Endothelial cell of umbilical vein (primary cell): ENCODE measurements around the gene CIC. TPM values are rescaled to one million over a fixed set of nuclear protein-coding genes. Genes with fewer than 3 reads are reported as not detected.
A peak's percentile ranks its signal among the peaks of the same experiment; 100 is the strongest.

Experiments
- BruUV-seq: library from RNA; stranded (reverse); fragments of 400-500 nt; replicated peaks from 2 replicates; lab custom pipeline; 2021; lab: Mats Ljungman, UMichigan
- CTCF ChIA-PET: fragments of 300-600, 350-600 bp; sonication (Branson Sonifier 250); formaldehyde crosslinking; loops from one replicate; lab custom pipeline; 2021; ENCODE audit warnings: antibody characterized with exemption, inconsistent platforms; lab: Charles Lee
- POLR2A ChIA-PET: fragments of 300-600, 350-600 bp; sonication (Branson Sonifier 250); formaldehyde crosslinking; loops from one replicate; lab custom pipeline; 2021; ENCODE audit warnings: antibody characterized with exemption, inconsistent platforms; lab: Charles Lee
- DNase-seq: peaks from one replicate; pipeline ENCODE4 v3.0.0-alpha.2; 2011; ENCODE audit warnings: low read depth, low spot score
- FAIRE-seq: peaks from 2 replicates; lab custom pipeline; 2011; peaks lifted over from hg19 to GRCh38; lab: Jason Lieb, UNC
- H2AFZ ChIP-seq: 2 replicates; pipeline ENCODE4 v1.6.0; 2012; ENCODE audit warnings: low read depth, low read length, control low read depth, inconsistent platforms
- H3K27ac ChIP-seq: 2 replicates; pipeline ENCODE4 v1.5.1; 2011; ENCODE audit warnings: low read depth, mild to moderate bottlenecking, control low read depth, low read length, moderate library complexity; ENCODE audit not compliant: insufficient read depth
- H3K27me3 ChIP-seq, 2 experiments: 2 replicates each; pipeline versions ENCODE4 v1.6.0 to v1.6.1; 2011; ENCODE audit warnings: low read length in 2 of 2, mixed read lengths in 1 of 2; ENCODE audit not compliant: control insufficient read depth in 2 of 2, insufficient read depth in 2 of 2
- H3K36me3 ChIP-seq, 2 experiments: 2 replicates in 1 of 2; 3 replicates in 1 of 2; pipeline ENCODE4 v1.5.1; 2011; ENCODE audit warnings: low read length in 2 of 2, mild to moderate bottlenecking in 1 of 2, moderate library complexity in 1 of 2; ENCODE audit not compliant: control insufficient read depth in 2 of 2, insufficient read depth in 2 of 2; ENCODE audit errors: extremely low read depth in 1 of 2
- H3K4me1 ChIP-seq: 3 replicates; pipeline ENCODE4 v1.5.1; 2011; ENCODE audit warnings: mild to moderate bottlenecking, low read length; ENCODE audit not compliant: control insufficient read depth, insufficient read depth; ENCODE audit errors: extremely low read depth
- H3K4me2 ChIP-seq: 2 replicates; pipeline ENCODE4 v1.6.1; 2011; ENCODE audit warnings: low read length, control low read depth, mixed read lengths; ENCODE audit not compliant: insufficient read depth
- H3K4me3 ChIP-seq, 3 experiments: fragments of 200-600 bp in 1 of 3; sonication (generic), shearing (Covaris generic) in 1 of 3; replicated peaks in 1 of 3; 2 replicates each; pipeline ENCODE4 v1.5.1; 2011 to 2016; ENCODE audit warnings: control low read depth in 3 of 3, low read length in 3 of 3, mild to moderate bottlenecking in 2 of 3, inconsistent platforms in 1 of 3, low read depth in 1 of 3, moderate library complexity in 1 of 3; ENCODE audit not compliant: insufficient read depth in 1 of 3
- H3K79me2 ChIP-seq: 2 replicates; pipeline ENCODE4 v1.6.0; 2012; ENCODE audit warnings: low read length, inconsistent platforms; ENCODE audit not compliant: control insufficient read depth, insufficient read depth
- H3K9ac ChIP-seq: replicated peaks from 2 replicates; pipeline ENCODE3; 2011; ENCODE audit warnings: low read length, control low read depth; ENCODE audit not compliant: insufficient read depth; ENCODE audit errors: extremely low read depth
- H3K9me1 ChIP-seq: replicated peaks from 3 replicates; pipeline ENCODE4 v1.6.0; 2011; ENCODE audit warnings: mild to moderate bottlenecking, low read length; ENCODE audit not compliant: control insufficient read depth, insufficient read depth; ENCODE audit errors: extremely low read depth
- H3K9me3 ChIP-seq: replicated peaks from 2 replicates; pipeline ENCODE4 v1.5.1; 2012; ENCODE audit warnings: low read length, inconsistent platforms; ENCODE audit not compliant: control insufficient read depth, insufficient read depth
- H4K20me1 ChIP-seq: replicated peaks from 2 replicates; pipeline ENCODE3; 2011; ENCODE audit warnings: mild to moderate bottlenecking, low read length; ENCODE audit not compliant: control insufficient read depth, insufficient read depth; ENCODE audit errors: extremely low read depth
- EZH2 ChIP-seq: IDR thresholded peaks from 2 replicates; pipeline ENCODE4 v1.6.1; 2012; ENCODE audit warnings: borderline replicate concordance, low read depth, mild to moderate bottlenecking, moderate library complexity, low read length, inconsistent platforms; ENCODE audit not compliant: severe bottlenecking
- FOS ChIP-seq: IDR thresholded peaks from 2 replicates; pipeline ENCODE4 v1.6.1; 2011; ENCODE audit warnings: mild to moderate bottlenecking, low read length, moderate library complexity, borderline replicate concordance; ENCODE audit not compliant: insufficient read depth
- GATA2 ChIP-seq: IDR thresholded peaks from 2 replicates; pipeline ENCODE4 v1.7.0; 2011; ENCODE audit warnings: low read depth, mild to moderate bottlenecking, moderate library complexity, mixed read lengths, low read length; ENCODE audit not compliant: insufficient read length, insufficient read depth
- JUN ChIP-seq: IDR thresholded peaks from 2 replicates; pipeline ENCODE4 v1.6.1; 2011; ENCODE audit warnings: borderline replicate concordance, low read depth; ENCODE audit not compliant: insufficient read length, insufficient read depth
- MAX ChIP-seq: IDR thresholded peaks from 2 replicates; pipeline ENCODE4 v1.6.1; 2011; ENCODE audit not compliant: insufficient read depth, insufficient read length
- MYC ChIP-seq: IDR thresholded peaks from one replicate; pipeline ENCODE4 v1.6.1; 2011; ENCODE audit warnings: mild to moderate bottlenecking, low read depth, low read length
- POLR2A ChIP-seq: IDR thresholded peaks from 2 replicates; pipeline ENCODE4 v1.6.1; 2012; ENCODE audit warnings: low read depth, mild to moderate bottlenecking, control low read depth, low read length
- POLR2AphosphoS5 ChIP-seq: IDR thresholded peaks from 2 replicates; pipeline ENCODE4 v1.6.1; 2012; ENCODE audit warnings: low read depth, mild to moderate bottlenecking, control low read depth, low read length, moderate library complexity; ENCODE audit not compliant: insufficient read depth
- dilution Hi-C: fragments of 300-500 bp; cut with MboI; formaldehyde crosslinking; loops from one replicate; pipeline ENCODE4 v1.15.0; 2019; ENCODE audit warnings: low sequenced_read_pairs; ENCODE audit not compliant: extremely low pct_ligation_motif_present
- intact Hi-C: fragments of 100-400 bp; cut with micrococcal nuclease; formaldehyde crosslinking; loops from one replicate; pipeline ENCODE4 v1.10.0; 2022
- polyA plus RNA-seq, 4 experiments: library from polyadenylated mRNA; depleted of rRNA in 3 of 4; stranded (reverse) in 3 of 4; unstranded in 1 of 4; fragments of >200 nt; gene quantifications; 2 replicates each; pipeline versions ENCODE4 v1.2.1 to v1.2.3, GENCODE V29; 2011 to 2012; ENCODE audit warnings: missing spikeins in 1 of 4
- total RNA-seq: library from RNA; stranded (reverse); gene quantifications from 2 replicates; pipeline ENCODE4 v1.2.3, GENCODE V29; 2021
- TF ChIP-seq, protein P1 (sequence below), 2 donors: IDR thresholded peaks; 1 replicate in 1 of 2; 2 replicates in 1 of 2; pipeline ENCODE4 v1.5.1; 2011; ENCODE audit warnings: low read length in 2 of 2, mild to moderate bottlenecking in 2 of 2, moderate library complexity in 2 of 2, control low read depth in 1 of 2, inconsistent platforms in 1 of 2, low read depth in 1 of 2; ENCODE audit not compliant: insufficient read depth in 1 of 2; ENCODE audit errors: extremely low read depth in 1 of 2

The CIC gene
- total and polyA plus RNA-seq, 2 donors (not counting 3 experiments of a cell fraction or from before 2014, with no cell fraction given) = 18.4 to 86.0 TPM

GRCh38 chr19:42279155-42279901 lies 10.3 kb downstream of the CIC start:
- H3K4me3 ChIP-seq = peak overlapping the region in 2 of 3 experiments; percentile 61 to 74
- H3K9me3 ChIP-seq = no peaks in the 10 kb centered on the region
- H3K9me1 ChIP-seq = no peaks in the 10 kb centered on the region
- intact Hi-C loops (loop anchor here (1.0 kb wide), 1 partner anchor 171 kb away; no protein-coding TSS in a partner anchor), dilution Hi-C loops (no loop called here)
- H3K4me2 ChIP-seq = peak overlapping the region; percentile 61
- H3K9ac ChIP-seq = peak overlapping the region; percentile 35
- H2AFZ ChIP-seq = no peak overlapping the region
- ChIA-PET CTCF (interaction anchor here (0.9 to 7.4 kb wide), 20 partner anchors 9 to 166 kb away, joined by 3 to 365 read pairs (median 4); partner anchors contain the start of genes CIC, DEDD2, ERF and GSK3A), POLR2A (interaction anchor here (0.9 to 1.8 kb wide), 8 partner anchors 9 to 36 kb away, joined by 3 to 11 read pairs (median 5); partner anchors contain the start of genes CIC, ERF and GSK3A)
- TF ChIP-seq JUN (no peak), MAX (no peak), EZH2 (no peak), POLR2AphosphoS5 (no peak), FOS (no peak), GATA2 (no peak), POLR2A (no peak), MYC (no peak)
- TF ChIP-seq, protein P1, sequence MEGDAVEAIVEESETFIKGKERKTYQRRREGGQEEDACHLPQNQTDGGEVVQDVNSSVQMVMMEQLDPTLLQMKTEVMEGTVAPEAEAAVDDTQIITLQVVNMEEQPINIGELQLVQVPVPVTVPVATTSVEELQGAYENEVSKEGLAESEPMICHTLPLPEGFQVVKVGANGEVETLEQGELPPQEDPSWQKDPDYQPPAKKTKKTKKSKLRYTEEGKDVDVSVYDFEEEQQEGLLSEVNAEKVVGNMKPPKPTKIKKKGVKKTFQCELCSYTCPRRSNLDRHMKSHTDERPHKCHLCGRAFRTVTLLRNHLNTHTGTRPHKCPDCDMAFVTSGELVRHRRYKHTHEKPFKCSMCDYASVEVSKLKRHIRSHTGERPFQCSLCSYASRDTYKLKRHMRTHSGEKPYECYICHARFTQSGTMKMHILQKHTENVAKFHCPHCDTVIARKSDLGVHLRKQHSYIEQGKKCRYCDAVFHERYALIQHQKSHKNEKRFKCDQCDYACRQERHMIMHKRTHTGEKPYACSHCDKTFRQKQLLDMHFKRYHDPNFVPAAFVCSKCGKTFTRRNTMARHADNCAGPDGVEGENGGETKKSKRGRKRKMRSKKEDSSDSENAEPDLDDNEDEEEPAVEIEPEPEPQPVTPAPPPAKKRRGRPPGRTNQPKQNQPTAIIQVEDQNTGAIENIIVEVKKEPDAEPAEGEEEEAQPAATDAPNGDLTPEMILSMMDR (IDR thresholded peaks at IDR 0.05; ENCODE audit: extremely low read depth in 1 of 2, insufficient read depth in 1 of 2, low read depth in 1 of 2, low read length in 2 of 2) = no peak
- DNase-seq (no peak), FAIRE-seq (peak; percentile 33)
- peaks cover 52% of the 10 kb centered on the region for H3K4me1 ChIP-seq
- no peaks in the 10 kb centered on the region for H4K20me1 ChIP-seq
- no TSS peak for BruUV-seq
- peaks cover 24% of the 10 kb centered on the region for H3K79me2 ChIP-seq
- H3K27me3 ChIP-seq = no peaks in the 10 kb centered on the region
- peak overlapping the region; percentile 30 for H3K27ac ChIP-seq
- H3K36me3 ChIP-seq = peaks cover 4 to 7% of the 10 kb centered on the region in 2 experiments
